GM12874 (cell line): Measurements from ENCODE around the gene KIF26A.
A peak's percentile ranks its signal among the peaks of the same experiment; 100 is the strongest.

Experiments
- TF ChIP-seq, protein P1 (sequence below): IDR thresholded peaks from 2 replicates; pipeline ENCODE4 v1.5.1; 2011; ENCODE audit warnings: low read depth, mild to moderate bottlenecking, control low read depth, low read length, moderate library complexity; ENCODE audit not compliant: insufficient read depth

KIF26A gene

DNA sequence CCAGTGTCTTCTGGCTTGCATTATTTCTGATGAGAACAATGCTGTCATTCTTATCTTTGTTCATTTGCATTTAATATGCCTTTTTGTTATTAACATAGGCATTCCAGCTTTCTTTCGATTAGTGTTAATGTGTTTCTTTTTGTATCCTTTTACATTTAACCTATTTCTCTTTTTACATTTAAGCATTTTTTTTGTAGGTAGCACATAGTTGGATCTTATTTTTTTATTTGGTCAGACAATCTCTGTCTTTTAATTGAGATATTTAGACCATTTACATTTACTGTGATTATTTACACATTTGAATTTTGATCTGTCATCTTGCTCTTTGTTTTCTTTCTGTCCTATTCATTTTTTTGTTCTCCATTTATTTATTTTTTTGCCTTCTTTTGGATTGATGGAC, 14.5 kb upstream of the KIF26A start:
- TF ChIP-seq, protein P1, sequence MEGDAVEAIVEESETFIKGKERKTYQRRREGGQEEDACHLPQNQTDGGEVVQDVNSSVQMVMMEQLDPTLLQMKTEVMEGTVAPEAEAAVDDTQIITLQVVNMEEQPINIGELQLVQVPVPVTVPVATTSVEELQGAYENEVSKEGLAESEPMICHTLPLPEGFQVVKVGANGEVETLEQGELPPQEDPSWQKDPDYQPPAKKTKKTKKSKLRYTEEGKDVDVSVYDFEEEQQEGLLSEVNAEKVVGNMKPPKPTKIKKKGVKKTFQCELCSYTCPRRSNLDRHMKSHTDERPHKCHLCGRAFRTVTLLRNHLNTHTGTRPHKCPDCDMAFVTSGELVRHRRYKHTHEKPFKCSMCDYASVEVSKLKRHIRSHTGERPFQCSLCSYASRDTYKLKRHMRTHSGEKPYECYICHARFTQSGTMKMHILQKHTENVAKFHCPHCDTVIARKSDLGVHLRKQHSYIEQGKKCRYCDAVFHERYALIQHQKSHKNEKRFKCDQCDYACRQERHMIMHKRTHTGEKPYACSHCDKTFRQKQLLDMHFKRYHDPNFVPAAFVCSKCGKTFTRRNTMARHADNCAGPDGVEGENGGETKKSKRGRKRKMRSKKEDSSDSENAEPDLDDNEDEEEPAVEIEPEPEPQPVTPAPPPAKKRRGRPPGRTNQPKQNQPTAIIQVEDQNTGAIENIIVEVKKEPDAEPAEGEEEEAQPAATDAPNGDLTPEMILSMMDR, result no peak

- TF ChIP-seq, protein P1, result no peak
Observed at GRCh38 chr14:104125011-104125410, 13.4 kb upstream of the KIF26A start.

DNA sequence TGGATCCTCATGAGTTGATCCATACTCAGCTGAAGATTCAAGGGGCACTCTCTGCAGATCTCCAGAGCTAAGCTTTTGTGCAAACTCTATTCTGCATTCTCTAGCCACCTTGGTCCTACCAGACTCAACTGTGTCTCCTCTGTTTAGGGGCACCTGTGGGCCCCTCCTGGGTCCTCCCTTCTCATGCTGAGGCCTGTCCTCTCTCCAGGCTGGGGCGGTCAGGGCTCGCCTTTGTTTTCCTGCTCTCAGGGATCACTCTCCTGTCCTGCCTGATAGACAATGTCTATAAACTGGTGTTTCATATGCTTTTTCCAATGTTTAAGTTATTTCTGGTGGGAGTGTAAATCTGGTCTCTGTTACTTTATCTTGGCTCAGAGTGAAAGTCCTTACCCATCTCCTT, 11.6 kb upstream of the KIF26A start:
- TF ChIP-seq, protein P1, result no peak

DNA sequence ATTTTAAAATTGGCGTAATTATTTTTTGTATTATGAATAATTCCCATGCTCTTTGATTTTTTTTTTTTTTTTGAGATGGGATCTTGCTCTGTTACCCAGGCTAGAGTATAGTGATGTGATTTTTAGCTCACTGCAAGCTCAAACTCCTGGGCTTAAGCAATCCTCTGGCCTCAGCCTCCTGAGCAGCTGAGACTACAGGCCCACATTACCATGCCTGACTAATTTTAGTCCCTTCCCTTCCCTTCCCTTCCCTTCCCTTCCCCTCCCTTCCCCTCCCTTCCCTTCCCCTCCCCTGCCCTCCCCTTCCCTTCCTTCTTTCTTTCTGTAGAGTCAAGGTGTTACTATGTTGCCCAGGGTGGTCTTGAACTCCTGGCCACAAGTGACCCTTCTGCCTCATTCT, 9.4 kb upstream of the KIF26A start:
- TF ChIP-seq, protein P1, result no peak

GRCh38 chr14:104129556-104129955, 8.8 kb upstream of the KIF26A start:
- TF ChIP-seq, protein P1, result no peak

- TF ChIP-seq, protein P1, result peak; percentile 60
Observed at GRCh38 chr14:104130974-104131651, 7.3 kb upstream of the KIF26A start.

DNA sequence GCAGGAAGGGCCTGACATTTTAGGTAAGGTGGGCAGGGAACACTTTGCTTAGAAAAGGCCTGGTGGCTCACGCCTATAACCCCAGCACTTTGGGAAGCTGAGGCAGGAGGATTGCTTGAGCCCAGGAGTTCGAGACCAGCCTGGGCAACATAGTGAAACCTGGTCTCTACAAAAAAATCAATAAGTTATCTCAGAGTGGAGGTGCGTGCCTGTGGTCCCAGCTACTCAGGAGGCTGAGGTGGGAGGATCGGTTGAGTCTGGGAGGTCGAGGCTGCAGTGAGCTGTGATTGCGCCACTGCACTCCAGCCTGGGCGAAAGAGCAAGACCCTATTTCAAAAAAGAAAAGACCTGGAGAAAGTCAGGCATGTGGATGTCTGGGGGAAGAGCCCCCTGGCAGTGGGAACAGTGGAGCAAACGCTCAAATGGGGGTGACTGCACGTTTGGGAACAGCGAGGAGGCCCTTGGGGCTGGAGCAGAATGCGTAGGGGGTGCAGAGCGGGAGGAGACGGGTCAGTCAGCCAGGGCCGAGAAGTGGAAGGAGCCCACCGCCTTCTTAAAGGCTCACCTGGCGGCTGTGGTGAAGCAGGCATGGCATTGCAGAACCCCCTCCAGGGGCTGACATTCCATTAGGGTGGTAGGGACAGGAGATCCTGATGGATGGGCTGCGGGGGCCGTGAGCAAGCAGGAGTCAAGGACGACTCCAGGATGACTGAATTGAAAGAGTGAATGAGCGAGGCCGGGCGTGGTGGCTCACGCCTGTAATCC, 6.2 kb upstream of the KIF26A start:
- TF ChIP-seq, protein P1, result no peak
